Vagina (tissue), 2 donors: ENCODE data around the gene PCDHGB3.

Source experiments
- POLR2A ChIP-seq, 2 donors: fragments of 450-650 bp; IDR thresholded peaks; one replicate each; pipeline ENCODE4 v1.6.1; 2017; ENCODE audit warnings: antibody characterized with exemption in 2 of 2, mild to moderate bottlenecking in 2 of 2, moderate library complexity in 2 of 2
- TF ChIP-seq, protein P1 (sequence below), 3 experiments: fragments of 450-650 bp in 2 of 3; fragments of 200-600 bp in 1 of 3; sonication (generic) in 1 of 3; IDR thresholded peaks; one replicate each; pipeline ENCODE4 v1.5.1; 2017 to 2019; ENCODE audit warnings: antibody characterized with exemption in 3 of 3, mild to moderate bottlenecking in 2 of 3, moderate library complexity in 2 of 3

DNA sequence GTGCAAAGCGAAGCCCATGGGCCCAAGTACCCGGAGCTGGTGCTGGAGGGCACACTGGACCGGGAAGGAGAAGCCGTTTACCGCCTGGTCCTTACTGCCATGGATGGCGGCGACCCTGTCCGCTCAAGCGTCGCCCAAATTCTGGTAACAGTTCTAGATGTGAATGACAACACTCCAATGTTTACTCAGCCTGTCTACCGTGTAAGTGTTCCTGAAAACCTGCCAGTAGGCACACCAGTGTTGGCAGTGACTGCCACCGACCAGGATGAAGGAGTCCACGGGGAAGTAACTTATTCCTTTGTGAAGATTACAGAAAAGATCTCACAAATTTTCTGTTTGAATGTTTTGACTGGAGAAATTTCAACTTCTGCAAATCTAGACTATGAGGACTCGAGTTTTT lies 4.6 kb downstream of the PCDHGB3 start:
- TF ChIP-seq, protein P1, sequence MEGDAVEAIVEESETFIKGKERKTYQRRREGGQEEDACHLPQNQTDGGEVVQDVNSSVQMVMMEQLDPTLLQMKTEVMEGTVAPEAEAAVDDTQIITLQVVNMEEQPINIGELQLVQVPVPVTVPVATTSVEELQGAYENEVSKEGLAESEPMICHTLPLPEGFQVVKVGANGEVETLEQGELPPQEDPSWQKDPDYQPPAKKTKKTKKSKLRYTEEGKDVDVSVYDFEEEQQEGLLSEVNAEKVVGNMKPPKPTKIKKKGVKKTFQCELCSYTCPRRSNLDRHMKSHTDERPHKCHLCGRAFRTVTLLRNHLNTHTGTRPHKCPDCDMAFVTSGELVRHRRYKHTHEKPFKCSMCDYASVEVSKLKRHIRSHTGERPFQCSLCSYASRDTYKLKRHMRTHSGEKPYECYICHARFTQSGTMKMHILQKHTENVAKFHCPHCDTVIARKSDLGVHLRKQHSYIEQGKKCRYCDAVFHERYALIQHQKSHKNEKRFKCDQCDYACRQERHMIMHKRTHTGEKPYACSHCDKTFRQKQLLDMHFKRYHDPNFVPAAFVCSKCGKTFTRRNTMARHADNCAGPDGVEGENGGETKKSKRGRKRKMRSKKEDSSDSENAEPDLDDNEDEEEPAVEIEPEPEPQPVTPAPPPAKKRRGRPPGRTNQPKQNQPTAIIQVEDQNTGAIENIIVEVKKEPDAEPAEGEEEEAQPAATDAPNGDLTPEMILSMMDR (IDR thresholded peaks at IDR 0.05): no peak
- no peak for TF ChIP-seq POLR2A (IDR thresholded peaks at IDR 0.05)
